Erythroblast (primary cell): ENCODE results near the gene SV2C.

Experiments
- GATA1 ChIP-seq: IDR thresholded peaks from 2 replicates; pipeline ENCODE4 v1.6.1; 2011; ENCODE audit warnings: low read depth, mild to moderate bottlenecking, control low read depth, low read length, moderate library complexity
- POLR2A ChIP-seq: IDR thresholded peaks from 2 replicates; pipeline ENCODE4 v1.6.1; 2011; ENCODE audit warnings: mild to moderate bottlenecking, low read length

DNA sequence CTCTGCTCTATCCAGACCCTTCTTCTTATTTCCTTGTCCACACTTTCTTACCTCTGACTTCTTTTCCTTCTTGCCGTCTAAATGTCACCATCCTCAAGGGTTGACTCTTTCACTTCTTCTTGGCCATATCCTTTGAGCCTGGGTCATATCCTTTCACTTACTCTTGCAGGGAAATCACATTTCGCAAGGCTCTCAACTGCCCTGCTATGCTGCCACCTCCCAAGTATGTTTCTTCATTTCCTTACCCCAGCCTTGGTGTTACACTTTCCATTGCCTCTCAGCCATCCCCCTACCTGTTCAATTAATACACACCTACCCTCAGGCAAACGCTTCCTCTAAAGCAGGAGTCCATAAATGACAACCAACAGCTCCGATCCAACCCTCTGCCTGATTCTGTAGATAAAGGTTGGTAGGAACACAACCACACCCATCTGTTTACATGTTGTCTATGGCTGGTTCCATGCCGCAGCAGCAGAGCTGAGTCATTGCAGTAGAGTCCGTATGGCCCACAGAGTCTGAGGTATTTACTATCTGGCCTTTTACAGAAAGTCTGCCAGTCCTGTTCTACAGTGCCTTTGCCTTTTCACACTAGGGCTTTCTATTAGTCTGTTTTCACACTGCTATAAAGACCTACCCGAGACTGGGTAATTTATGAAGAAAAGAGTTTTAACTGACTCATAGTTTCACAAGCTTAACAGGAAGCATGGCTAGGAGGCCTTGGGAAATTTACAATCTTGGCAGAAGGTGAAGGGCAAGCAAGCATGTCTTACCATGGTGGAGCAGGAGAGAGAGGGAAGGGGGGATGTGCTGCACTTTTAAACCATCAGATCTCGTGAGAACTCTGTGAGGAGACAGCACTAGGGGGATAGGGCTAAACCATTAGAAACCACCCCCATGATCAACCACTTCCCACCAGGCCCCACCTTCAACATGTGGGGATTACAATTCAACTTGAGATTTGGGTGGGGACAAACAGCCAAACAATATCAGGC is 97.9 kb downstream of the SV2C start:
- TF ChIP-seq POLR2A (no peak), GATA1 (no peak)
